Ishikawa (cell line): ENCODE data around the gene CRYBA4.

Source experiments
- CEBPB ChIP-seq: IDR thresholded peaks from 2 replicates; pipeline ENCODE4 v1.6.1; 2012
- CREB1 ChIP-seq: IDR thresholded peaks from 2 replicates; pipeline ENCODE4 v1.6.1; 2012; ENCODE audit warnings: low read depth
- EGR1 ChIP-seq: IDR thresholded peaks from 2 replicates; pipeline ENCODE4 v1.6.1; 2012
- EP300 ChIP-seq: IDR thresholded peaks from 2 replicates; pipeline ENCODE4 v1.6.1; 2012; ENCODE audit warnings: borderline replicate concordance
- FOXM1 ChIP-seq: IDR thresholded peaks from 2 replicates; pipeline ENCODE4 v1.6.1; 2012; ENCODE audit warnings: low read depth, borderline replicate concordance
- NFIC ChIP-seq: IDR thresholded peaks from 2 replicates; pipeline ENCODE4 v1.6.1; 2012
- RAD21 ChIP-seq: IDR thresholded peaks from 2 replicates; pipeline ENCODE4 v1.6.1; 2012; ENCODE audit warnings: low read depth
- REST ChIP-seq: IDR thresholded peaks from 2 replicates; pipeline ENCODE4 v1.6.1; 2012; ENCODE audit warnings: low read depth, mild to moderate bottlenecking
- TAF1 ChIP-seq: IDR thresholded peaks from 2 replicates; pipeline ENCODE4 v1.6.1; 2012; ENCODE audit warnings: low read depth, mild to moderate bottlenecking
- TCF12 ChIP-seq: IDR thresholded peaks from 2 replicates; pipeline ENCODE4 v1.6.1; 2012; ENCODE audit warnings: low read depth
- TEAD4 ChIP-seq: IDR thresholded peaks from 2 replicates; pipeline ENCODE4 v1.6.1; 2012
- YY1 ChIP-seq: IDR thresholded peaks from 2 replicates; pipeline ENCODE4 v1.6.1; 2012; ENCODE audit warnings: low read depth
- ZBTB7A ChIP-seq: IDR thresholded peaks from 2 replicates; pipeline ENCODE4 v1.6.1; 2012; ENCODE audit warnings: low read depth
- TF ChIP-seq, protein P1 (sequence below): IDR thresholded peaks from 2 replicates; pipeline ENCODE4 v1.6.1; 2012
- TF ChIP-seq, protein P2 (sequence below): IDR thresholded peaks from 2 replicates; pipeline ENCODE4 v1.6.1; 2012

Gene CRYBA4

GRCh38 chr22:26663374-26663923, 41.7 kb downstream of the CRYBA4 start:
- TF ChIP-seq TEAD4 = no peak
- TF ChIP-seq REST = no peak
- no peak for TF ChIP-seq CEBPB
- no peak for TF ChIP-seq TAF1
- TF ChIP-seq FOXM1 = no peak
- TF ChIP-seq YY1 = no peak
- TF ChIP-seq RAD21 = no peak
- no peak for TF ChIP-seq TCF12
- TF ChIP-seq EP300 = no peak
- TF ChIP-seq, protein P1, sequence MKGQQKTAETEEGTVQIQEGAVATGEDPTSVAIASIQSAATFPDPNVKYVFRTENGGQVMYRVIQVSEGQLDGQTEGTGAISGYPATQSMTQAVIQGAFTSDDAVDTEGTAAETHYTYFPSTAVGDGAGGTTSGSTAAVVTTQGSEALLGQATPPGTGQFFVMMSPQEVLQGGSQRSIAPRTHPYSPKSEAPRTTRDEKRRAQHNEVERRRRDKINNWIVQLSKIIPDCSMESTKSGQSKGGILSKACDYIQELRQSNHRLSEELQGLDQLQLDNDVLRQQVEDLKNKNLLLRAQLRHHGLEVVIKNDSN = no peak
- no peak for TF ChIP-seq CREB1
- TF ChIP-seq, protein P2, sequence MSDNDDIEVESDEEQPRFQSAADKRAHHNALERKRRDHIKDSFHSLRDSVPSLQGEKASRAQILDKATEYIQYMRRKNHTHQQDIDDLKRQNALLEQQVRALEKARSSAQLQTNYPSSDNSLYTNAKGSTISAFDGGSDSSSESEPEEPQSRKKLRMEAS = no peak

GRCh38 chr22:26665813-26666231, 44.1 kb downstream of the CRYBA4 start:
- TF ChIP-seq TEAD4 (no peak), YY1 (no peak), EP300 (no peak), EGR1 (no peak), RAD21 (no peak), CREB1 (no peak), TCF12 (no peak), ZBTB7A (no peak), TAF1 (no peak), NFIC (no peak), REST (no peak), FOXM1 (no peak), CEBPB (no peak)
- TF ChIP-seq, protein P2 = no peak
- TF ChIP-seq, protein P1 = no peak

DNA sequence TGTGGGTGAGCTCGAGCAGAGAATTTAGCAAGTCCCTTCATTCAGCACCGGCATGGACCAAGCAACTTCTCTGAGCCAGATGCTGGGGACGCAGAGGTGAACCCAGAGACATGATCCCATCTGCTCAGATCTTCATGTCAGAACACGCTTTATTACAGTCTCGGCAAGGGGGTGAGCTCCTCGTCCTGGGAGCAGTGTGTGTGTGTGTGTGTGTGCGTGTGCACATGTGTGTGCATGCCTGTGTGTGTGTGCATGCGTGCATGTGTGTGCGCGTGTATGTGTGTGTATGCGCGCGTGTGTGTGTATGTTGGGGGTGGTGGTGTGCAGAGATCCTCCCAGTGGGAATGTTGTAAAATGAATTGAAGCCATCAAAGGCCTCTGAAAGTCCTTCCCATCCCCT, 45.4 kb downstream of the CRYBA4 start:
- TF ChIP-seq REST = no peak

DNA sequence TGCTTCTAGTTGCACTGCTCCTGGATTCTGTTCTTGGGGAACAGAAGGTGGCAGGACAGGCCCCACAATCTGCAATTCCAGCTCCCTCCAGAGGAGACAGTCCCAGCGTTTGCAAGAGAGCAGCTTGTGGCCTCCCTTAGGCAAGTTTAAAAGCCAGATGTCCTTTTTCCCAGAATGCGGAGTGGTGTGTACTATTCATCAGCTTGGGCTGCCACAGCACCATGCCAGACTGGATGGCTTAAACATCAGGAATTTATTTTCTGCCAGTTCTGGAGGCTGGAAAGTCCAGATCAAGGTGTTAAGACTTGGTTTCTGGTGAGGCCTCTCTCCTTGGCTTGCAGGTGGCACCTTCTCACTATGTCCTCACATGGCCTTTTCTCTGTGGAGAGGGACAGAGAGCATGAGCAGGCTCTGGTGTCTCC, 47.3 kb downstream of the CRYBA4 start:
- TF ChIP-seq, protein P2 = no peak
- TF ChIP-seq EP300 = no peak
- no peak for TF ChIP-seq RAD21
- TF ChIP-seq EGR1 = no peak
- TF ChIP-seq ZBTB7A = no peak
- no peak for TF ChIP-seq TAF1
- TF ChIP-seq, protein P1 = no peak
- no peak for TF ChIP-seq FOXM1
- no peak for TF ChIP-seq CREB1
- no peak for TF ChIP-seq YY1
- no peak for TF ChIP-seq TEAD4
- no peak for TF ChIP-seq REST
- no peak for TF ChIP-seq TCF12
- no peak for TF ChIP-seq CEBPB
- no peak for TF ChIP-seq NFIC
